Measurements from ENCODE around the gene SHC1. TPM values are rescaled to one million over a fixed set of nuclear protein-coding genes. Genes with fewer than 3 reads are reported as not detected.

The SHC1 gene
- polyA plus RNA-seq, 1 experiment: 653 TPM

DNA sequence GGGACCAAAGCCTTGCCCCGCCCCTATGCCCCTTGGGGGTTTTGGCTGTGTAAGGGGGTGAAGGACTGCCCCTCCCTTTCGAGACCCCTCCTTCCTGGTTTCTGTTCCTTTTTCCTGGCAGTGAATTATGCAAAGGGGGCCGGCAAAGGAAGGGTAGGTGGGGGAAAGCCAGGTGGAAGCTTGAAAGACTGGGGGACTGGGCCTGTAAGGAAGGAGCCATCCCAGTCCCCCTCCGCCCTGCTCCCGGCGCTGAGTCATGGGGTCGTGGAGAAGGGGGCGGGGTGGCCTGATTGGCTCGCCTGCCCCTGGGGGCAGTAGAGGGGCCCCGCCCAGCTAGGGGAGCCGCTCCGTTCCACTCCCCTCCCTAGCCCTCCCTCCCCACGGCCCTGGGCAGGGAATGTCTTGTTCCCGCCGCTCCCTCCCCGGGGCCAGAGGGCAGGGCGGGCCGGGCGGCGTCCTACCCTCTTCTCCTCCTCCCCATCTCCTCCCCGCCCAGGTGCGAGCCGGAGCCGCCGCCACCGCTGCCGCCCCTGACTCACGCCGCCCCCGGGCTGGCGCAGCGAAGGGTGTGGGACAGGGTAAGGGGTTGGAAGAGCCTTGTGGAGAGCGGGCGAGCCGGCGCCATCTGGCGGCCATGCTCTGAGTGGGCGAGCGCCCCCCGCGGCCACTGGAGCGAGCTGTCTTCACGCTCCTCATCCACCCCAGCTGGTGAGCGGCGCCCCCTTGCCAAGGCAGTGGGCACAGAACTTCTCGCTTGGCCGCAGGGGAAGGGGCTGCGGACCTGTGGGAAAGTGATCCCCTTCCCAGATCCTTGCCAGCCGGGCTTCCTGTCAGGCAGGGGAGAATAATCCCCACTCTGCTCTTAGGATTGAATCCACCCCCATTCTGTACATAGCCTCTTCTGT lies 46.7 kb upstream of the SHC1 start:
- ChIA-PET CTCF (interaction anchor here (0.5 to 10.2 kb wide), 36 partner anchors 8 to 458 kb away, joined by 3 to 95 read pairs (median 4); partner anchors contain the start of genes DCST1, DCST2, EFNA3 and FLAD1), POLR2A (interaction anchor here (0.8 kb wide), 1 partner anchor 53 kb away, joined by 3 read pairs; no protein-coding TSS in a partner anchor)
- H3K4me3 ChIP-seq (ENCODE audit: low read depth, low read length): peak overlapping the region; percentile 40
- TF ChIP-seq, protein P1, sequence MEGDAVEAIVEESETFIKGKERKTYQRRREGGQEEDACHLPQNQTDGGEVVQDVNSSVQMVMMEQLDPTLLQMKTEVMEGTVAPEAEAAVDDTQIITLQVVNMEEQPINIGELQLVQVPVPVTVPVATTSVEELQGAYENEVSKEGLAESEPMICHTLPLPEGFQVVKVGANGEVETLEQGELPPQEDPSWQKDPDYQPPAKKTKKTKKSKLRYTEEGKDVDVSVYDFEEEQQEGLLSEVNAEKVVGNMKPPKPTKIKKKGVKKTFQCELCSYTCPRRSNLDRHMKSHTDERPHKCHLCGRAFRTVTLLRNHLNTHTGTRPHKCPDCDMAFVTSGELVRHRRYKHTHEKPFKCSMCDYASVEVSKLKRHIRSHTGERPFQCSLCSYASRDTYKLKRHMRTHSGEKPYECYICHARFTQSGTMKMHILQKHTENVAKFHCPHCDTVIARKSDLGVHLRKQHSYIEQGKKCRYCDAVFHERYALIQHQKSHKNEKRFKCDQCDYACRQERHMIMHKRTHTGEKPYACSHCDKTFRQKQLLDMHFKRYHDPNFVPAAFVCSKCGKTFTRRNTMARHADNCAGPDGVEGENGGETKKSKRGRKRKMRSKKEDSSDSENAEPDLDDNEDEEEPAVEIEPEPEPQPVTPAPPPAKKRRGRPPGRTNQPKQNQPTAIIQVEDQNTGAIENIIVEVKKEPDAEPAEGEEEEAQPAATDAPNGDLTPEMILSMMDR (IDR thresholded peaks at IDR 0.05; ENCODE audit: insufficient read depth, low read depth, low read length): peak; percentile 99
- no peaks in the 10 kb centered on the region for H3K27me3 ChIP-seq (ENCODE audit: control insufficient read depth, insufficient read depth, low read length)
- H3K36me3 ChIP-seq (ENCODE audit: control insufficient read depth, insufficient read depth, low read length): peaks cover 8% of the 10 kb centered on the region; the same call in 1 of the 2 replicates
- peak; percentile 55 for DNase-seq (ENCODE audit: low read depth)

DNA sequence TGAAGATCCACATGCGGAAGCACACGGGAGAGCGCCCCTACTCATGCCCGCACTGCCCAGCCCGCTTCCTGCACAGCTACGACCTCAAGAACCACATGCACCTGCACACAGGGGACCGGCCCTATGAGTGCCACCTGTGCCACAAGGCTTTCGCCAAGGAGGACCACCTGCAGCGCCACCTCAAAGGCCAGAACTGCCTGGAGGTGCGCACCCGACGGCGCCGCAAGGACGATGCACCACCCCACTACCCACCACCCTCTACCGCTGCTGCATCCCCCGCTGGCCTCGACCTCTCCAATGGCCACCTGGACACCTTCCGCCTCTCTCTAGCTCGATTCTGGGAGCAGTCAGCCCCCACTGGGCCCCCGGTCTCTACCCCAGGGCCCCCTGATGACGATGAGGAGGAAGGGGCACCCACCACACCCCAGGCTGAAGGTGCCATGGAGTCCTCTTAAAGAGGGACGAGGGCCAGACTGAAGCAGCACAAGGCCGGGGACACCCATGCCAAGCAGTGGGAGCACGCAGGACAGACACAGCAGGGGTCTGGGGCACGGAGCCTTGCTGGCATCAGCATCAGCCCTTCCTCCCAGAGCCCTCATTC lies 45.8 kb upstream of the SHC1 start:
- Histone ChIP-seq H3K27me3 (ENCODE audit: control insufficient read depth, insufficient read depth, low read length) (no peaks in the 10 kb centered on the region), H3K4me3 (ENCODE audit: low read depth, low read length) (no peak overlapping the region), H3K36me3 (ENCODE audit: control insufficient read depth, insufficient read depth, low read length) (peaks cover 8% of the 10 kb centered on the region)
- ChIA-PET POLR2A (no interaction called here), CTCF (interaction anchor here (1.1 to 10.2 kb wide), 18 partner anchors 9 to 80 kb away, joined by 3 to 95 read pairs (median 8); partner anchors contain the start of genes ADAM15, DCST1, DCST2 and LENEP)
- TF ChIP-seq, protein P1 (IDR thresholded peaks at IDR 0.05; ENCODE audit: insufficient read depth, low read depth, low read length): no peak
- DNase-seq (ENCODE audit: low read depth): no peak

DNA sequence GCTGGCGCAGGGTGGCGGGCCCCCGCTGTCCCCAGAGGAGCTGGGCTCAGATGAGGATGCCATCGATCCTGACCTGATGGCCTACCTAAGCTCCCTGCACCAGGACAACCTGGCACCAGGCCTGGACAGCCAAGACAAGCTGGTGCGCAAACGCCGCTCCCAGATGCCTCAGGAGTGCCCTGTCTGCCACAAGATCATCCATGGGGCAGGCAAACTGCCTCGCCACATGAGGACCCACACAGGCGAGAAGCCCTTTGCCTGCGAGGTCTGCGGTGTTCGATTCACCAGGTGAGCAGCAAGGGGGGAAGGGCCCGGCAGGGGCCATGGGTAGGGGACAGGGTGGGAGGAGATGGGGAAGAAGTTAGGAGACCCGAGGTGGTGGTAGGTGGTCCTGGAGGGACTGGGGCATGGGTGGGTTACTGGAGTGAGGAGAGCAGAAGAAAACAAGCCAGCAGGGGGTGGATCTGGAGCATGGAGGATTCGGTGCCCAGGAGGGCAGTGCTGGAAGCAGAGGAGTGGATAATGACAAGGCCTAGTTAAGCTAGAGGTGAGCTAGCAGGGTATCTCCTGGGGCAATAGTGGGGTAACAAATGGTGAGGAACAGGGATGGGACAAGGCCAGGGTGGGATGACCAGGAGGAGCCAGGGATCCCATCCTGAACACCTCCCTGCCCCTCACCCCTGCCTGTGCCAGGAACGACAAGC lies 45.1 kb upstream of the SHC1 start:
- POLR2A ChIA-PET: no interaction called here
- H3K36me3 ChIP-seq (ENCODE audit: control insufficient read depth, insufficient read depth, low read length): peaks cover 9% of the 10 kb centered on the region
- no peak overlapping the region for H3K4me3 ChIP-seq (ENCODE audit: low read depth, low read length)
- CTCF ChIA-PET: interaction anchor here (1.2 to 10.2 kb wide), 10 partner anchors 8 to 79 kb away, joined by 3 to 95 read pairs (median 6); partner anchors contain the start of genes ADAM15, LENEP, PMVK and SHC1
- DNase-seq (ENCODE audit: low read depth): no peak
- no peaks in the 10 kb centered on the region for H3K27me3 ChIP-seq (ENCODE audit: control insufficient read depth, insufficient read depth, low read length)
- TF ChIP-seq, protein P1 (IDR thresholded peaks at IDR 0.05; ENCODE audit: insufficient read depth, low read depth, low read length): no peak

DNA sequence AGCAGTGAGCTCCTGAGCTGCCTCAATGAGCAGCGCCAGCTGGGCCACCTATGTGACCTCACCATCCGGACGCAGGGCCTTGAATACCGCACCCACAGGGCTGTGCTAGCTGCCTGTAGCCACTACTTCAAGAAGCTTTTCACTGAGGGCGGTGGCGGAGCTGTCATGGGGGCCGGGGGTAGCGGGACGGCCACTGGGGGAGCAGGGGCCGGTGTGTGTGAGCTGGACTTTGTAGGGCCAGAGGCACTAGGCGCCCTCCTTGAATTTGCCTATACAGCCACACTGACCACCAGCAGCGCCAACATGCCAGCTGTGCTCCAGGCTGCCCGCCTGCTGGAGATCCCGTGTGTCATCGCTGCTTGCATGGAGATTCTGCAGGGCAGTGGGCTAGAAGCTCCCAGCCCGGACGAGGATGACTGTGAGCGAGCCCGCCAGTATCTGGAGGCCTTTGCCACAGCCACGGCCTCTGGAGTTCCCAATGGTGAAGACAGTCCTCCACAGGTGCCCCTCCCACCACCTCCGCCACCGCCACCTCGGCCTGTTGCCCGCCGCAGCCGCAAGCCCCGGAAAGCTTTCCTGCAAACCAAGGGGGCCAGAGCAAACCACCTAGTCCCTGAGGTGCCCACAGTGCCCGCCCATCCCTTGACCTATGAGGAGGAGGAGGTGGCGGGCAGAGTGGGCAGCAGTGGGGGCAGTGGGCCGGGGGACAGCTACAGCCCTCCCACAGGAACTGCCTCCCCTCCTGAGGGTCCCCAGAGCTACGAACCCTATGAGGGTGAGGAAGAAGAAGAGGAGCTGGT lies 44.4 kb upstream of the SHC1 start:
- POLR2A ChIA-PET: no interaction called here
- CTCF ChIA-PET: interaction anchor here (1.4 to 10.2 kb wide), 4 partner anchors 9 to 70 kb away, joined by 3 to 95 read pairs (median 39); partner anchors contain the start of genes LENEP and ZBTB7B
- no peaks in the 10 kb centered on the region for H3K27me3 ChIP-seq (ENCODE audit: control insufficient read depth, insufficient read depth, low read length)
- no peak for DNase-seq (ENCODE audit: low read depth)
- peaks cover 9% of the 10 kb centered on the region for H3K36me3 ChIP-seq (ENCODE audit: control insufficient read depth, insufficient read depth, low read length)
- H3K4me3 ChIP-seq (ENCODE audit: low read depth, low read length): no peak overlapping the region
- TF ChIP-seq, protein P1 (IDR thresholded peaks at IDR 0.05; ENCODE audit: insufficient read depth, low read depth, low read length): no peak

Measured in BJ (cell line).